ENCODE results near the gene MSLN. TPM values are rescaled to one million over a fixed set of nuclear protein-coding genes. Genes with fewer than 3 reads are reported as not detected.

Gene MSLN
- total and polyA plus RNA-seq, 2 donors (not counting 3 experiments of a cell fraction or from before 2014, with no cell fraction given) = not detected

GRCh38 chr16:736936-737481 is 23.5 kb upstream of the MSLN start:
- CTCF ChIA-PET = interaction anchor here (0.8 kb wide), 1 partner anchor 9 kb away, joined by 3 read pairs; no protein-coding TSS in a partner anchor
- intact Hi-C loops (cut with micrococcal nuclease) (no loop called here), dilution Hi-C loops (cut with MboI; ENCODE audit: extremely low pct_ligation_motif_present, low sequenced_read_pairs) (no loop called here)
- Histone ChIP-seq H3K79me2 (ENCODE audit: control insufficient read depth, insufficient read depth, low read length) (peaks cover 6% of the 10 kb centered on the region), H3K4me1 (ENCODE audit: control insufficient read depth, extremely low read depth, insufficient read depth, low read length) (peaks cover 10% of the 10 kb centered on the region), H3K9me1 (replicated peaks; ENCODE audit: control insufficient read depth, extremely low read depth, insufficient read depth, low read length) (no peaks in the 10 kb centered on the region), H3K9me3 (replicated peaks; ENCODE audit: control insufficient read depth, insufficient read depth, low read length) (no peaks in the 10 kb centered on the region), H3K4me2 (ENCODE audit: insufficient read depth, low read length) (no peak overlapping the region), H3K4me3 (replicated peaks in 1 of 3; ENCODE audit: insufficient read depth in 1 of 3, low read depth in 1 of 3, low read length in 3 of 3) (no peak overlapping the region), H3K27me3 (ENCODE audit: control insufficient read depth in 2 of 2, insufficient read depth in 2 of 2, low read length in 2 of 2) (no peaks in the 10 kb centered on the region), H2AFZ (ENCODE audit: low read depth, low read length) (no peak overlapping the region), H3K27ac (ENCODE audit: insufficient read depth, low read depth, low read length) (no peak overlapping the region), H3K36me3 (ENCODE audit: control insufficient read depth in 2 of 2, extremely low read depth in 1 of 2, insufficient read depth in 2 of 2, low read length in 2 of 2) (peaks cover 6 to 42% of the 10 kb centered on the region in 2 experiments), H4K20me1 (replicated peaks; ENCODE audit: control insufficient read depth, extremely low read depth, insufficient read depth, low read length) (no peaks in the 10 kb centered on the region), H3K9ac (replicated peaks; ENCODE audit: extremely low read depth, insufficient read depth, low read length) (no peak overlapping the region)
- DNase-seq (ENCODE audit: low read depth, low spot score) (no peak), FAIRE-seq (no peak)
- BruUV-seq (replicated peaks) = no TSS peak
- POLR2A ChIA-PET = no interaction called here
- no peak for TF ChIP-seq POLR2AphosphoS5 (IDR thresholded peaks at IDR 0.05; ENCODE audit: insufficient read depth, low read depth, low read length)
- TF ChIP-seq JUN (IDR thresholded peaks at IDR 0.05; ENCODE audit: borderline replicate concordance, insufficient read depth, insufficient read length, low read depth) = no peak
- TF ChIP-seq FOS (IDR thresholded peaks at IDR 0.05; ENCODE audit: borderline replicate concordance, insufficient read depth, low read length) = no peak
- no peak for TF ChIP-seq MYC (IDR thresholded peaks at IDR 0.05; ENCODE audit: low read depth, low read length)
- TF ChIP-seq POLR2A (IDR thresholded peaks at IDR 0.05; ENCODE audit: low read depth, low read length) = no peak
- TF ChIP-seq EZH2 (IDR thresholded peaks at IDR 0.05; ENCODE audit: borderline replicate concordance, low read depth, low read length, severe bottlenecking) = no peak
- TF ChIP-seq MAX (IDR thresholded peaks at IDR 0.05; ENCODE audit: insufficient read depth, insufficient read length) = no peak
- no peak for TF ChIP-seq CTCF (IDR thresholded peaks at IDR 0.05; ENCODE audit: extremely low read depth in 1 of 2, insufficient read depth in 1 of 2, low read depth in 1 of 2, low read length in 2 of 2)
- no peak for TF ChIP-seq GATA2 (IDR thresholded peaks at IDR 0.05; ENCODE audit: insufficient read depth, insufficient read length, low read depth, low read length)

Data from endothelial cell of umbilical vein (primary cell).